GM11168 (cell line): Measurements from ENCODE around the gene PNPLA3.

Source experiments
- in situ Hi-C: fragments of 300-500 bp; cut with MboI; formaldehyde crosslinking; loops from one replicate; pipeline ENCODE4 v1.12.0; 2022; ENCODE audit warnings: low sequenced_read_pairs; ENCODE audit not compliant: unreplicated experiment

The PNPLA3 gene, protein sequence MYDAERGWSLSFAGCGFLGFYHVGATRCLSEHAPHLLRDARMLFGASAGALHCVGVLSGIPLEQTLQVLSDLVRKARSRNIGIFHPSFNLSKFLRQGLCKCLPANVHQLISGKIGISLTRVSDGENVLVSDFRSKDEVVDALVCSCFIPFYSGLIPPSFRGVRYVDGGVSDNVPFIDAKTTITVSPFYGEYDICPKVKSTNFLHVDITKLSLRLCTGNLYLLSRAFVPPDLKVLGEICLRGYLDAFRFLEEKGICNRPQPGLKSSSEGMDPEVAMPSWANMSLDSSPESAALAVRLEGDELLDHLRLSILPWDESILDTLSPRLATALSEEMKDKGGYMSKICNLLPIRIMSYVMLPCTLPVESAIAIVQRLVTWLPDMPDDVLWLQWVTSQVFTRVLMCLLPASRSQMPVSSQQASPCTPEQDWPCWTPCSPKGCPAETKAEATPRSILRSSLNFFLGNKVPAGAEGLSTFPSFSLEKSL

DNA sequence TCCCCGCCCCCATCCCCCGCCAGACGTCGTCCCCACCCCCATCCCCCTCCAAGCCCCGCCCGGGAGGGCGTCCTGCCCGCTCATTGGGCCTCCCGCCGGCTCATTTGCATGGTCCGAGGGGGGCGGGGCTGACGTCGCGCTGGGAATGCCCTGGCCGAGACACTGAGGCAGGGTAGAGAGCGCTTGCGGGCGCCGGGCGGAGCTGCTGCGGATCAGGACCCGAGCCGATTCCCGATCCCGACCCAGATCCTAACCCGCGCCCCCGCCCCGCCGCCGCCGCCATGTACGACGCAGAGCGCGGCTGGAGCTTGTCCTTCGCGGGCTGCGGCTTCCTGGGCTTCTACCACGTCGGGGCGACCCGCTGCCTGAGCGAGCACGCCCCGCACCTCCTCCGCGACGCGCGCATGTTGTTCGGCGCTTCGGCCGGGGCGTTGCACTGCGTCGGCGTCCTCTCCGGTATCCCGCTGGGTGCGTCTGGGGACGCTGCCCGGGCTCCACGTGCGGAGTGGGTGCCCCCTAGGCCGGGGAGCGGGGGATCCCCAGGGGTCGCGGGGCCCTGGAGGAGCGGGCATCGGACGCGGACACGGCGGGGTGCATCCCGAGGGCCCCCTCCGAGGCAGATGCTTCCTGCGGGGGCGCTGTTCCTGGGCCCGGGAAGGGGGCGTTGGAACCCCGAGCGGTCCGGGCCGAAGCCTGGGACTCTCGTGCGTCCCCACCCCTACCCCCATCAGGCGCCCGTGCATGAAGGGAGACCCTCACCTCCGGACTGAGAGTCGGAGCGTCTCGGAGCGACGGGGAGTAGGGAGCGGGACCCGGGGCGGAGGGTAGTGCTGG lies at the start of gene PNPLA3:
PNPLA3 (plus strand) TSS at position 175 of the 834 bp plus-strand sequence; CDS start at position 282, 107 bp downstream.
- in situ Hi-C loops = no loop called here

DNA sequence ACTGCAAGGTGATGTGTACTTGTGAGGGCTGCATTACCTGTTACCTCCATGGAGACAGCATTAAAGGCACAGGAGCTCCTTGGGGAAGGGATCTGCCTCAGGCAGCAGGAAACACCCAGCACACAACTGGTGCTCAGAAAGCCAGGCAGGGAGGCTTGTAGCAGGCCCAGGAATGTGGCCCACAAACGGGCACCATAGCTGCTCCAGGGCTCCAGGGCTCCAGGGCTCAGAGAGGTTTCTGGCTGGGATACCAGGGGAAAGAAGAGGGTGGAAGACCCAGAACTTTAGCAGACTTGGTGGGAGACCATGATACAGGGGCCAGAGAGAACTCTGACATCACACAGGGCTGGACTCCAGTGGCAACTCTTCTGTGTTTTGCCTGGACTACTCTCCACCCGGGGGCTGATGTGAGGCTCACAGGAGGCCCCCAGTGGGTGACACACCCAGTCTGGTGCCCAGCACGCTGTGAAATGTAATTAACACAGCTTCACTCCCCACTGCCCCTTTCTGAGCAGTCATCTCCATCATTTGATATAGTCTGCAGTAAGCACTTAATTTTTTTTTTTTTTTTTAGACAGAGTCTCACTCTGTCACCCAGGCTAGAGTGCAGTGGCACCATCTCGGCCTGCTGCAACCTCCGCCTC lies 46.6 kb upstream of the PNPLA3 start:
- in situ Hi-C loops = no loop called here

DNA sequence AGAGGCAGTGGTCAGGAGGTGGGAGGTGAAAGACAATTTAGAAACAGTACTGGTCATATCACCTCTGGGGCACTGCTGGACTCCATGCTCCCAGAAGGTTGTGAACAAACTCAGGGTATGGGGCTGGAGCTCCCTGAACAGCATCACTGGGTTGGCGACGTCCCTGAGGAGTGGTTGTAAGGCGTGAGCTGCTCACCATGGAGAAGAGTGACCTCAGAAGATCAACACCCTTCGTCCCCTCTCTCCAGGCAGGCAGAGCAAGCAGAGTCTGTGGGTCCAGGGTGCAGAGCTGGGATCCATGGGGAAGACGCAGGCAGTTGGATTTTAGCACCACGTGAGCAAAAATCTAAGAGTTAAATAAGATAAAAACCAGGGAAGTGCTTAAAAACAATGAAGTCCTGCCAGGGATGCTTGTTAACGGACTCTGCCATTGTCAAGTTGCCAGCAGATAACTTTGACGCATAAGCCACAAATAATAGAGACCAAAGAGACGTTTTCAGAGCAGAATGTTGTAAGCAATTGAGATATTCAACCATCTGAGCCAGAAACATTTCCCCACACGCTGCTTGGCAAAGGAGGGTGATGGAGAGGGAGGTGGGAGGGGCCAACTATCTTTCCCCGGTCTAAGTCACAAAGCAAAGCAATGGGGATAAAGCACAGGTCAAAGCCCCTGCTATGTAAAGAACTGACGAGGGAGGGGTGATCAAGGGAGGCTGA lies 45.4 kb upstream of the PNPLA3 start:
- in situ Hi-C loops = no loop called here

DNA sequence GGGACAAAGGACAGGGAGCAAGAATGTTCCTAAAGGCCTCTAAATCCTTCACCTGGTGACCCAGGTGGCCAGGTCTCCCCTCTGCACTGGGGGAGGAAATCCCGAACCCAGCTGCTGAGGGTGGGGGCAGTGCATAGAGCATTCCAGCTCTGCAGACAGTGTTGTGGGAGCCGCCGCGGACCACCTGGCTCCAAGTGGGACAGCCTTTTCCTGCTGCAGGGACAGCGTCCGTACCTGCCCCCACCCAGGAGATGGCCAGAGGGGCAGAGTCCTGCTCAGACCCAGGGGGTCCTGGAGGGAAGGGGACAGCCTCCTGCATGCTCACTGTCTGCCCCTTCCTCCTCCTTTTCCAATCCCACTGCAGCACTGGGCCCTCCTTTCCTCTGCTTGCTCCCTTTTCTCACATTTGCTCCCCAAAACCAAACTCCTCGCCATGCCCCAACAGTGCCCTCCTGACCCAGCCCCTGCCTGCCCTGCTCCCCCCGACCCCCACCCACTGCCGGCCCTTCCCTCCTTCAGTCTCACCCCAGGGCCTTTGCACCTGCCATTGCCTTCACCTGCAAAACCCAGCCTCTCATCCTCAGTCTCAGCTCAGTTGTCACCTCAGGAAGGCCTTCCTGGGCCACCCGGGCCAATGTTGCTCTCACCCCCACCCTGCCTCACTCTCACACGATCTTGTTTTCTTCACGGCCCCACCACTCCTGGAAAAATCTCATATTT lies 44.6 kb upstream of the PNPLA3 start:
- in situ Hi-C loops = no loop called here

DNA sequence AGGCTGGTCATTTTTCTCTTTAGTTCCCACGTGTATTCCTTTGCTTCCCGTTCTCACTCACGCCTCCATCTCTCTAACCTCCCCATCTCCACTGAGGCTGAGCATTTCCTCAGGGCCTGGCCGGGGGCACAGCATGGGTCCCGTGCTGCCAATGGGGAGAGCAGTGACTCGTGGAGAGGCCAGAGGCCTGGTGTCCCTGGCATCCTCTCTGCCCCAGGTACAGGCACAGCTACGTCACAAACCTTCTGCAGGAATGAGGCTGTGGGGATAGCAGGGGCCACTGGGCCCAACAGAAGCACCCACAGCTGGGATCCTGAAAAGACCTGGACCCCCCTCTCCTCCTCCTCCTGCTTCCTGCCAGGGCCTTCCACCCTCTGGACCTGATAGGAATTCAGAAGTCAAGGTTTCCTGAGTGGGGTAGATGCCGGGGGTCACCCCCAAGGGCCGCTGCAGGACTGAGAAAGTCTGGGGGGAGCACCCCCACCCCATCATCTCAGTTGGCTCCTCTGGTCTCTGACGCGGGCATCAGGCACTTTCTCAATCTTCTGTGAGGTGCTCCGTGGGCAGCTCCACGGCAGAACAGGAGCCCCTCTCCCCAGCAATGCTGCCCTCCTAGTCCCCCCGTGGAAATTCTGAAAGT lies 43.6 kb upstream of the PNPLA3 start:
- in situ Hi-C loops = no loop called here

DNA sequence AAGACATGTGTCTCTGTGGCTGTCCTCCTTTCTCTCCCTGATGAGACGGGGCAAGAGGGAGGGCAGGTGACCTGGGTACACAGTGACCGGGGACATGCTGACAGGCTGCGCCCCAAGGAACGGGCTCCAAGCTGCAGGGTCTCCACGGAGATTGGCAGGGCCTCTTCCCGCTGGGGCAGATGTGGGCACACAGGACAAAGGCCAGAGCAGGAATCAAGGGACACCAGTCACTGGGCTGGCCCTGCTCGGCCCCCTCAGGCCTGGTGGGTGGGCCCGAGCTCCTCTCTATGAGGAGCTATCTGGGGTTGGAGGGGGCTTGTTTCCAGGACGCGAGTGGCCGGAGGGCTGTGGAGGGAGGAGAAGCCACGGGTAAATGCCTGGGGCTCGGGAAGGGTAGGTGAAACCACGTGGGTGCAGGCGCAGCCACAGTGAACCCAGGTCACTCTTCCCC lies 43.0 kb upstream of the PNPLA3 start:
- in situ Hi-C loops = no loop called here

DNA sequence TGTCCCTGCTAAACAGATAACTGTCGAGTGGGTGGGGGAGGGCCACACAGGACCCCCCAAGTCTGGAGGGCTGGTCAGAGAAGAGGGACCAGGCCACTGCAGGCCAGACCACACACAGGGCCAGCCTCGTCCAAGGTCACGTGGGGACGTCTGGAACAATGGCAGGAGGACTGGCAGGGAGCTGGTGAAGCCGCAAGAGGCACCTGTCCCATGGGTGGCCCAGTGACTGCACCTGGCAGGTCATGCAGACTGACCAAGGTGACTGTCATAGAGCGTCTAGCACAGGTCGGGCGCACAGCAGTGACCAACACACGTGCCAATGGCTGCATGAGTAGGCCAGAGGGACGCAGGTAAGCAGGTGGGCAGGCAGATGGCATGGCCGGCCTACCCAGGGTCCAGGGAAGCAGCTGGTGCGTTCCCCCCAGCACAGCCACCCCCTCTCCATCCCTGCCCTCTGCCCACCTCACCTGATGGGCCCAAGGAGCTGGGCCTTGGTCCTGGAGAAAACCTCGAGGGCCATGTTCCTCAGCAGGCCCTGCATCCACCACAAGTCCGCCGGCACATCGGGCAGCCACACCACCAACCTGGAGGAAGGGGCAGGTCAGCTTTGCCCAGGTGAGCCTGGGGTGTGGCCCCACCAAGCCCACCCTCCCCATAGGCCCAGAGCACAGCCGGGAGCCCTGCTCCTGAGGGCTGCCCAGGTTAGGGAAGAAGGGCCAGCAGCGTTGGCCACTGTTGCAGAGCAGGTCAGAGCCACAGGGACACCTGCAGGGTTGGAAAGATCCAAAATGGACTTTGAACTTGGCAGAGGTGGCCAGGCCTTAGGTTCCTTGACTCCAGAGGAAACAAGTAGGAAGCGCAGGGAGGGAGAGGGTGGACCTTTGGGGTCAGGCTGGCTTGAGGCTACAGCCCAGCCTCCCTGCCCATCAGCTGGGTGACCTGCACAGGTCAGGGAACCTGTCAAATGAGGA lies 42.2 kb upstream of the PNPLA3 start:
- in situ Hi-C loops = no loop called here

DNA sequence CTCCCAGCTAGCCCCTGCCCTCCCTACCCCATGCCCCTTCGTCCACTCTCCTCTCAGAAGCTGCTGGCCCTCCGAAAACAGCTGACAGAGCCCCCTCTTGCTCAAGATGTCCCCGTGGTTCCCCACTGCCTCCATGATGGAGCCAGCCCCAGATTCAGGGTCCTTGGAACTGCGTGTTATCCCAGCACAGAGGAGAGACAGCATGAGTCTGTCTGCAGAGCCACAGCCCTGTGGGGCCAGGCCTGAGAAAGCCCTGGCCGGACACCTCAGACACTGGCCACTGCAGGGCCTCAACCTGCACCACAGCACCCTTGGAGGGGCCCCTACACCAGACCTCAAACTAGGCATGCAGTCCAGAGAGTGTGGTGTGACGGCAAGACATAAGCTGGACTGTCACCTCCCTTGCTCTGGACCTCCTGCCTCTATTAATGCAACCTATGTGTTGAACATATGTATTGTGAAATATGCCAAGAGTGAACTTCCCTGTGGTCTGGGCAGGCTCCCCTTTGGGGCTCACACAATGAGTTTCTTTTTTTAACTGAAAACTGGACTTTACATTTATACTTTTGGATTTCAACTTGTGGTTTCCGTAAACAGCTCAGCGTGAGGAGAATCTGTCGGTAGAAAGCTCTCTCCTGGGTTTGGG lies 41.4 kb upstream of the PNPLA3 start:
- in situ Hi-C loops = no loop called here

DNA sequence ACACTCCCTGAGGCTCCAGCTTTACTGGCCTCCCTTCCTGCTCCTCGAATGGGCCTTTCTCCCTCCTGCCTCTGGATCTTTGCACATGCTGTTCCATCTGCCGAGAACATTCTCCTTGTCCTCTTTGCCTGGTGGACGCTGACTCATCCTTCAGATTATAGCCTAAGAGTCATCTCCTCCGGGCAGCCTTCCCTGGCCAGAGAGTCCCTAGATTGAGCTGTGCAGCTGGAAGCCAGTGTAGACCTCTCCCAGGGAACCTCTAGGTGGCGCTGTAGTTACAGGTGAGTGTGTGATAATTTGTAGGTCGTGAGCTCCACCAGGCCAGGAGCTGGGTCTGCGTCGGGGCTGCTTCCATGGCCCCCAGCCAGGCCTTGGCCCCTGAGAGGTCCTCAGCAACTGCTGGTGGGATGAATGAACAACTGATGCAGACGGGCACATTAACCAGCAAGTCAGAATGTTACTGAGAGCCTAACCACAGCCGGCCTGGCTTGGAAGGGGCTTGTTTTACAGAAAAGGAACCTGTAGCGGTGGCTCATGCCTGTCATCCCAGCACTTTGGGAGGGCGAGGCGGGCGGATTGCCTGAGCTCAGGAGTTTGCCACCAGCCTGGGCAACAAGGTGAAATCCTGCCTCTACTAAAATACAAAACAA lies 40.5 kb upstream of the PNPLA3 start:
- in situ Hi-C loops = no loop called here

DNA sequence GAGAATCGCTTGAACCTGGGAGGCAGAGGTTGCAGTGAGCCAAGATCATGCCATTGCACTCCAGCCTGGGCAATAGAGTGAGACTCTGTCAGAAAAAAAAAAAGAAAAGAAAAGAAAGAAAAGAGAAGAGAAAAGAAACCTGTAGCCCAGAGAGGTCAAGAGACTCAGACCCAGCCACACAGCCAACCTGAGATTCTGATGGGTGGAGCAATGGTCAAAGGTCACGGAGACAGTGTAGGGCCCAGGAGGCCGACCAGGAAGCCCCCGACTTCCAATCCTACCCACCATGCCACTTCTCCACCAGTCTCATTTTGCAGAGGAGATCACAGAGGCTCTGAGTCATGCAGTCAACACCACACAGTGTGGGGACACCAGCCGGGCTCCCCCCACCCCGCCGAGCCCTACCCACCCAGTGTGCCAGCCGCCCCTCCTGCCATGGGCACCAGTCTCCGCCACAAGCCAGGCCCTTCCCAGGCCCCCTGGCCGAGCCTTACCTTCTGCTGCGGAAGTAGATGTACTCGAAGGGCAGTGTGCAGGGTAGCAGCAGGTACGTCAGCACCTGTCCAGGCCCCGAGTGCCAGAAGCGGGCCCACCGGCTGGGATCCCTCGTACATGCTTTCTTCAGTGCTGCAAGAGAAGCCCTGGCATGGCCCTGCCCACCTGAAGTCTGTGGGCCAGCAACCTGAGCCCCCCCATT lies 39.7 kb upstream of the PNPLA3 start:
- in situ Hi-C loops = no loop called here

DNA sequence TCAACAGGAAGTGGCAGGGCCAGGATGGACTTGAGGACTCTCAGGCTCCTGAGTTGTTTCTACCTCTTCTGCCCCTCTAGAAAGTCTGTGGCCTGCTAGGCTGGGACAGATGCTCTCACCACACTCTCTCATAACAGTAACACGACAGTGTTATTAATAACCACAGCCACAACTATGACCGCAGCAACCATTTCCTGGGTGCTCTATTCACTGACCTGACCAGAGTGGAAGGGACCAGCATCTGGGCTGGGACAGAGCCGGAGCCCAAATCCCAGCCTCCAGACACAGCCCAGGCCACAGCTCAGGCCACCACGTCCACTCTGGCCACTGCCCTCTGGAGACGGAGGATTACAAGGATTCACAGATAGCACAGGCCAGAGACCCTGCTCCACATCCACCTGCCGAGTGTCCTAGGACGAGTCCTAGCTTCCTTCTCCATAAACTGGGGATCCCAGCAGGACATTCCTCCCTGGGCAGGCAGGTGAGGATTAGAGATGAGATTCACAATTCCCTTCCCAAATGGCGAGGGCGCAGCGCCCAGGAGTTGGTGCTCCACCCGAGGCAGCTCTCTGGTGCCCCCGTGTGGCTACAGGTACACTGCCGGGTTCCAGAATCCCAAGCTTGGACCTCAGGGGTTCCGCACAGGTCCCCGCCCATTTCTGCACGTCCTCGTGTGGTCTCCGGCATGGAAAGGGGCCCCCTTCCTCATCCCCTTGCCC lies 38.8 kb upstream of the PNPLA3 start:
- in situ Hi-C loops = no loop called here

DNA sequence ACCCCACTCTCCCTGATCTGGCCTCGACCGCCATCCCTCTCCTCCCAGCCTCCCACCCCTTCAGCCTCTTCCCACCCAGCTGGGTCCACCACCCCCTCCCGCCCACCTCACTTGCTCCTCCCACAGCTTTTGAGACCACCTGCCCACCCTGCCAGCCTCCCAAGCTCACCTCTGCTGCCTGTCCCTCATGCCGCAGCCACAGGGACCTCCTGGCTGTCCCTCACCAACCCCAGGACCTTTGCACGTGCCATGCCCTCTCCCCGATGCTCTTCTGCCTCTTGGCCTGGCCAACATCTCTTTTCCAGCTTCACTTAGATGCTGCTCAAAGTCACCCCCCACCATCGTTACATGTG lies 38.3 kb upstream of the PNPLA3 start:
- in situ Hi-C loops = no loop called here

DNA sequence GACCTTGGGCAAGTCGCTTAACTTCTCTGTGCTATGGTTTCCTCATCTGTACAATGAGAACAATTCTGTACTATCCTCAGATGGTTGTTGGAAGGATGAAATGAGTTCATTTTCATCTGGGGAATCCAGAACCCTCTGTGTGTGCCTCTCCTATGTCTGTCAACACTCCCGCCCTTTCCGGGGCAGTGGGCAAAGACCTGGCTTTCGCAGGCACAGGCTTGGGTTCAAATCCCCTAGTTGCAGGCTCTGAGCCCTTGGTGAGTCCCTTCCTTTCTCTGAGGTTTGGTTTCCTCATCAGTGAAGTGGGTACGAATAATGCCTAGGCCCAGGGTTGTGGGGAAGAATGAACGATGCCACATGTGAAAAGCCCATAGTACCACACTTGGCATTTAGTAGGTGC lies 37.8 kb upstream of the PNPLA3 start:
- in situ Hi-C loops = no loop called here

DNA sequence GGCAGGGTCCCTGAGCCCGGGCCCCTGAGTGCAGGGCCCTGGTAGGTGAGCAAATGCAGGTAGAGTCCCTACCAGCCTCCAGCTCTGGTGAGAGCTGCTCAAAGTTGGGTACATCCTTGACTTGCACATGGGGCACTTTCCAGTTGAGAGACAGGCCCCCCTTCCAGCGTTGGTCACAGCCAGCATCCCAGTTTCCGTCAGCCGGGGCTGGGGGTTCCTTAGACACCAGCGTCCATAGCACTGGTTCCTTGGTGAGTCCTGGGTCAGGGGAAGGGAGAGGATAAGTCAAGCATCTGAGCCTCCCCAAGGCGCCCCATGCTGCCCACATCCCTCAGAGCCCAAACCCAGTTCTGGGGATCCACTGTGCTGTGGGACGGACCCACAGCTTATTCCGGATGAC lies 37.4 kb upstream of the PNPLA3 start:
- in situ Hi-C loops = no loop called here

DNA sequence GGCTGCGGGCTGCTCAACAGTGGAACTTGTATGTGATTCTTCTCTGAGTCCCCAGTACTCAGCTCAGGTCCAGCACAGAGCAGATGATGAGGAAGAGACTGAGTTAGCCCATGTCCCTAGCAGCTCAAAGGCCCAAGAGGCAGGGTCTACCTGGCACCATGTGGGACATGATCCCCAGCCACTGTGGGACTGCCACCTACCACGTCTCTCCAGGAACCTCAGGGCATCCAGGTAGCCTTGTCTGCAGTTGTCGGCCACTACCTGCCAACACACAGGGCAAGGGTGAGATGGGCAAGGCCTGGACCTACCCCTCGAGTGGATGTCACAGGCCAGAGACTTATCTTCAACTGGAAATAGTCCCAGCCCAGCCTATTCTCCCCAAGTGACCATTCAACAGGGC lies 36.2 kb upstream of the PNPLA3 start:
- in situ Hi-C loops = no loop called here

DNA sequence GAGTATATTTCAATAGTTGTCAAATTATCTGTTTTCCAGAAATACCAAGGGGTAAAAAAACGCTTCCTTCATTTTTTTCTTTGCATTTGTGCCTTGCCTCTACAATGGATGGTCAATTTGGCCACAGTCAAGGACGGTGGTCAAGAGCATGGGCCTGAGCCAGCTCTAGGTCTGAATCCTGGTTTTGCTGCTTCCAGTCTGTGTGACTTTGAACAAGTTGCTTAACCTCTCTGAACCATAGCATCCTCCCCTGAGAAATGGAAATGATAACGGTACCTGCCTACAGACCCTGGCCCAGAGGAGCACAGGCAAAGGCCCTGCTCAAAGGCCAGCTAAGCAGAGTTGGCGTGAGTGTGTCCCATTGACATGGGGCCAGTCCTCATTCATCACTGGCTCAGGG lies 34.9 kb upstream of the PNPLA3 start:
- in situ Hi-C loops = no loop called here
